Kasumi-1 (cell line): Measurements from ENCODE around the gene IARS1.

Experiments used
- DNase-seq, 2 experiments: peaks; one replicate each; lab custom pipeline; 2025; lab: John Stamatoyannopoulos, UW

IARS1 gene

GRCh38 chr9:92295240-92295790, 1.8 kb upstream of the IARS1 start:
- DNase-seq: no peak

DNA sequence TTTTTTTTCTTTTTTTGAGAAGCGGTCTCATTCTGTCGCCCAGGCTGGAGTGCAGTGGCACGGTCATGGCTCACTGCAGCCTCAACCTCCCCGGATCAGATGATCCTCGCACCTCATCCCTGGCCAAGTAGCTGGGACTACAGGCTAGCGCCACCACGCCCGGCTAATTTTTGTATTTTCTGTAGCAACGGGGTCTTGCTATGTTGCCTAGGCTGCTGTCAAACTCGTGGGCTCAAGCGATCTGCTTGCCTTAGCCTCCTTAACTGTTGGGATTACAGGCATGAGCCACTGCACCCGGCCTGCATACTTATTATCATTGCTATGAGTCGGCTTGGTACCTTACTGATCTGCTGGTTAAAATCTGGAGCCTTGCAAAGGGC, 790 bp upstream of the IARS1 start:
- DNase-seq: peak in 1 of 2 experiments; percentile 21

DNA sequence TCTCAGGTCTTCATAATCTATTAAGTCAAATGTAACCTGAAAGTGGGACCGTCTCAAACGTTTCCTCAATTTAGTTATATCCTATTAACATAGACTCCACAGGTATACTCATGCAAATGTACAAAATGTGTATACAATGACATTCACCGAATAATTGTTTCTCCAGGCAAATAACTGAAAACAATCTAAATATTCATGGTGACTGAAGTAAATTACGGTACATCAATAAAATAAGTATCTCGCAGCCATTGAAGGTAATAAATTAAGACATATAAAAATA, 482 bp downstream of the IARS1 start:
- no peak for DNase-seq

- peak in 1 of 2 experiments; percentile 21 for DNase-seq
Observed at GRCh38 chr9:92292338-92293074, 991 bp downstream of the IARS1 start.

DNA sequence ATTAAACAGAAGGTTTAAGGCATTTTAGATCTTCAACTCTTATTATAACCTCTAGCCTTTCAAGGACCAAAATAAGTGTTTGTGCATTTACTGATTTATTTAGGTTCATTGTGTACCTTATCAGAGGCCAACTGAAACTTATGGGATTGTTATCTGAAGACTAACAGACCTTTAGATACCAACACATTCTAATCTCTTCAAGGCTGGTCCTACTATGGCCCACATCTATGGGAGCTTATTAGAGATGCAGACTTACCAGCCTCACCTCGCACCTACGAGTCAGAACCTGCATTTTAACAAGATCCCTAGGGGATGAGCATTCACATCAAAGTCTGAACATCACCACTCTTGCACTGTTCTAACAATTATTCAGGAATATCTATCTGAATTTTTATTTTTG, 1.9 kb downstream of the IARS1 start:
- DNase-seq: no peak

GRCh38 chr9:92290785-92291429, 2.6 kb downstream of the IARS1 start:
- no peak for DNase-seq

GRCh38 chr9:92289708-92290390, 3.6 kb downstream of the IARS1 start:
- DNase-seq: no peak

DNA sequence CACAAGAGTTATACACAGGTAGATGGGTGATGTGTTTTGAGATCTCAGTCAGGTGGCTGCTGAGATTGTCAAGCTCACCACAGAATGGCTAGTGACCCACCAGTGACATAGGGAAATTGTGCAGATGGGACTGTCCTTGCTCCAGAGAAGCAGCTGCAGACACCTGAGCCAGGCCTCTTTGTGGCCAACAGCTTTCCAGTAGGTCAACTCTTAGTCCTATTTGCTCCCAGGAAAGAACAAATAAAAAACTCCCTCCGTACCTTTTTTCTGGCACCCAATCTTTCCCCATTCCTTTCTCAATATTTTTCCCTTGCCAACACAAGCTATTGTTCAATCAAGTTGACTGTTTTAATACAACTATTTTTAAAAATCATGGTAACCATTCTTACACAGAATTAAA, 14.2 kb downstream of the IARS1 start:
- DNase-seq: no peak

- DNase-seq: no peak
Observed at GRCh38 chr9:92278110-92278509, 15.4 kb downstream of the IARS1 start.

DNA sequence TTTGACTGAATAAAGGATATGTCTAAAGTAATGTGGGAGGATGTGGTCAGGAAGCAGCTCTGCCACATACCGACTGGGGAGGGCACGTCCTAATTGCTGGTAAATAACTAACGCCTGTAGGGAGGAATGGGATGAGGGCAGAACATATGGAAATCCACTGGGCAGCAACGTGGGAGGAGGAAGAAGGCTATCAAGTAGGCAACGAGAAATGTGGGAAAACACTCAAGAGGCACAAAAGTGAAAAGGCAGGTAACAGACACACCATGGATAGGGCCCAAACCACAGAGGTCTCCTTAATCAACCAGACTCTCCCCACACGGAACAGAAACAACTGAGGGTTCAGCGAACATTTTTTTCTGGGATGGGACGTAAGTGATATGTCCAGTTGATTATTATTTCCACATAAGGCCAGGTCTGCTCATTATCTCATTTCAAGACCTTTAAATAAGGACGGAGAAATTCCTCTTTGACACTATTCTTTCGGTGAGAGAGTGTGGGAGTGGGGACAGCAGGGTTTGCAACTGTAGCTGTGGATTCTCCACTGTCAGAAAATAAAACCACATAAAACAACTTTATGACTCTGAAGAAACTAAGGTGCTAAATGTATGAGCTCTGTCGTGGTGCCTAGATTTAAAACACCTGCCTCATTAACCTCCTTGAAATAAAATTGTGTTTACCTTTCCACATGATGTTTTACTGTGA, 17.0 kb downstream of the IARS1 start:
- DNase-seq: peak; percentile 73 to 77

DNA sequence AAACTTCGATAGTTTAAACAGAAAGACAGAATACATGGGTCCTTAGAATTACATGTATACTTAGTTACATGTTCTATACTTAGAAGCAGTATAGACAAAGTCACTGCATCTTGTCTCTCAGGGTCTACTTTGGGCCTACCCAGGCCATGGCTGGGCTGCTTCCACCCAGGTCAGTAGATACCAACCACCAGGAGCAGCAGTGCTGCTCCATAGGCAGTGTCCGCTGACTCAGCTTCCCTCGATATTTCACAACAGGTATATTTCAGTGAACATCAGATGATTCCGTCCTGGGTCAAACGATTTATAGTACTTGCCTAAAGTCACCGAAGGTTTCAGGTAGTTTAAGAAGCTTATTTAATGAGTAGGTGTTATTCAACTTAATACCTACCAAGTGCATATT, 18.0 kb downstream of the IARS1 start:
- no peak for DNase-seq

DNA sequence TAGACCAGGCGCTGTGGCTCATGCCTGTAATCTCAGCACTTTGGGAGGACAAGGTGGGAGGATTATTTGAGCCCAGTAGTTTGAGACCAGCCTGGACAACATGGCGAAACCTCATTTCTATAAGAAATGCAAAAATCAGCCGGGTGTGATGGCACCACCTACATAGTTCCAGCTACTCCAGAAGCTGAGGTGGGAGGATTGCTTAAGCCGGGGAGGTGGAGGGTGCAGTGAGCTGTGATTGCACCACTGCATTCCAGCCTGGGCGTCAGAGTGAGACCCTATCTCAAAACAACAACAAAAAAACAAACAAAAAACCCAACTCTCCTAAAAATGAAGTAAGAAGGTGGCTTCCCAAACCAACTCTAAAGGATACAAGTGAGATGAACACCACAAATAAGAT, 23.0 kb downstream of the IARS1 start:
- DNase-seq: no peak

DNA sequence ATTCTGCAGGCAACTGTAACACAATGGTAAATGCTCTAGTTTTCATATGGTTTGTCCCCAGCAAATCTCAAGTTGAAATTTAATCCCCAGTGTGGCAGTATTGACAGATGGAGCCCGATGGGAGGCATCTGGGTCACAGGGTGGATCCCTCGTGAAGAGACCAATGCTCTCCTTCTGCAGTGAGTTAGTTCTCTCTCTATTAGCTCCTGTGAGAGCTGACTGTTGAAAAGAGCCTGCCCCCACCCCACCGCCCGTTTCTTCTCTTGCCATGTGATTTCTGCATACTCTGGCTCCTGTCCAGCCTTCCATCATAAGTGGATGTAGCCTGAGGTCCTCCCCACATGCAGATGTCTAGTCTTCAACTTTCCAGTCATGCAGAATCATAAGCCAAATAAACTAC, 27.0 kb downstream of the IARS1 start:
- DNase-seq: no peak

GRCh38 chr9:92265154-92265553, 28.3 kb downstream of the IARS1 start:
- DNase-seq: peak in 1 of 2 experiments; percentile 5

DNA sequence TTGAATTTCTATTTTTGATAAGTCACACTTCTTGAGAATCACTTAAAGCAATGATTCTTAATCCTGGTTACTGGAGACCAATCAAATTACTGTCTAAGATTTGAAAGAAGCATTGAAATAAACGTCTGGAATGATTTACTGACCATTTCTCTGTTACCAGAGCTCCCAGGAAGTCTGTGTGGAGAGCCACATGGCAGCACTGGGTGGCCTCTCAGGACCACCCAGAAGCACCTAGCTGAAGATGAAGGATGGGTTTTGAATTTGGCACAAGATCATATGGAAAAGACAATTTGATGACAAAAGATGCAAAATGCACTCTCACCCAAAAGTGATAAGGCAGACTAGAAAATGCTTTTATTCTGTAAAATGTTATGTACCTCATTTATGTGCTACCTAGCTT, 30.4 kb downstream of the IARS1 start:
- DNase-seq: no peak

DNA sequence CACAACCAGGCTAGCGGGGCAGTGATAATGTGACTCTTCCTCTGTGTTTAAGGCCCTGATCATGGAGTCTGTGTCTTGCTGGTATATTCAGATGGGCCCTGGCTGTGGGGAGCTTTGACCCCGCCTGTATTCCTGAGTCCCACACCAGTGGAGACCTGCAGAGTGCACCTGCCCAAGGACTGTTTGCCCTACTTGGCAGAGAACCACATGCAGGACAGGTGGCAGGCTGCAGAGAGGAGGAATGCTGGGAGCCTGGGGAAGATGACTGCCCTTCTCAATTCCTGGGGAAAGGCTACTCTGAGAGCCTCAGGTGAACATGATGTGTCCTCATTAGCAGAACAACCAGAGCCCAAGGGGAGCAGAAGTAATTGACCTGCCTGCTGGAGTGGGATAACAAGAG, 36.2 kb downstream of the IARS1 start:
- no peak for DNase-seq

GRCh38 chr9:92254381-92255337, 38.8 kb downstream of the IARS1 start:
- DNase-seq: no peak

- DNase-seq: no peak
Observed at GRCh38 chr9:92253656-92254055, 39.8 kb downstream of the IARS1 start.

DNA sequence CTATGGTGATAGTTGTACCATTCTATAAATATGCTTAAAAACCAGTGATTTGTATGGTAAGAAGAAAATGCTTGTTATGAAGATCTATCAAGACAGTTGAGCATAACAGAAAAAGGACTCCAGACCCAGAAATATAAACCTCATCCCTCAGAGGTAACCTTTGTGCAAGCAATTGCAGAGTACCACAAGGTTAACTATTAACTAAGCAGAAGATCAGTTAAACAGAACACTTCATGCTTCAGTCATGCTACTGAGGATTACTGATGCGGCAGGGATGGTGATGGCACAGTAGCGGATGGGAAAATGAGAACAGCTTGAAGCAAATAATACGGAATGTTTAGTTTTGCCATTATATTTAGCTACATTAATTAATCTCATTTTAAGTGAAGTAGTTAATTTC, 45.5 kb downstream of the IARS1 start:
- DNase-seq: no peak

GRCh38 chr9:92247296-92247695, 46.2 kb downstream of the IARS1 start:
- DNase-seq: no peak

DNA sequence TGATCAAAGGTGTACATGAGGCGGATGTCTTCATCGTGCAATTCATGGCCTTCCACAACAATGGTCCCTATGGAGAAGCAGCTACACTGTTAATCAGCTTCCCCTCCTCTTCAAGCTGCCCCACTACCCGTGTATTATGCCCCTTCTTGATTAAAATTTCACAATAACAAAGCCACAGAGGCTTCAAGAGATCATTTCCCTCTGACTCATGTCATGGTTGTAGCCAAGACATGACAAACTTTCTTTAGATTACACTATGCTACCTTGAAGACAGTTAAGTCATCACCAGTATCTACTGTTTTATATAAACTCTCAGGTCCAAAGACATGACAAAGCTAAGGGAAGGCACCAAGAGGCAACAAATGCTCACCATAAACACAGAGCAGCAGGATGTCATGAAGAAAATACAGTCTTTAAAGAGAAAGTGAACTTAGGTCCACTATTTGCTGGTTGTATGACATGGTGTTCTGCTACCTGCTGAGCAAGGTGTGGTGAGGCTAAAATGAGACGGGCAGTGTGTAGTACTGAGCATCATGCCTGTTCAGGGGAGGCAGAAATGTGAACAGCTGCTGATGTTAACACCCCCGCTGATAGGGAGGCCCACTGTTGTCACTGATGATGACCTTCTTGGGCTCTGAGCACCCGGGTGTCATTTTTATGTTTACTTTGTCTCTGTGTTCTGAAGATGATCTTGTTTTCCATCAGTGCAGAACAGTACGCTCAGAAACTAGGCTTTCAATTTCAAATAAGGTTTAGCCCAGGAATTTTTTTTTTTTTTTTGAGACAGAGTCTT, 48.3 kb downstream of the IARS1 start:
- DNase-seq: no peak
